Measurements from ENCODE around the gene MAST3.

- no peak for TF ChIP-seq EZH2 (IDR thresholded peaks at IDR 0.05; ENCODE audit: borderline replicate concordance, low read depth, low read length, severe bottlenecking)
- no peak for TF ChIP-seq POLR2A (IDR thresholded peaks at IDR 0.05; ENCODE audit: low read depth, low read length)
- no peak for TF ChIP-seq CTCF (IDR thresholded peaks at IDR 0.05; ENCODE audit: extremely low read depth in 1 of 2, insufficient read depth in 1 of 2, low read depth in 1 of 2, low read length in 2 of 2)
- no peak for TF ChIP-seq POLR2AphosphoS5 (IDR thresholded peaks at IDR 0.05; ENCODE audit: insufficient read depth, low read depth, low read length)
- TF ChIP-seq MYC (IDR thresholded peaks at IDR 0.05; ENCODE audit: low read depth, low read length) = no peak
- TF ChIP-seq MAX (IDR thresholded peaks at IDR 0.05; ENCODE audit: insufficient read depth, insufficient read length) = no peak
- no peak for TF ChIP-seq GATA2 (IDR thresholded peaks at IDR 0.05; ENCODE audit: insufficient read depth, insufficient read length, low read depth, low read length)
- TF ChIP-seq JUN (IDR thresholded peaks at IDR 0.05; ENCODE audit: borderline replicate concordance, insufficient read depth, insufficient read length, low read depth) = no peak
Observed at GRCh38 chr19:18090545-18091216, 6.9 kb upstream of the MAST3 start.

Measured in endothelial cell of umbilical vein (primary cell).